ENCODE results near the gene SLC16A8.
A peak's percentile ranks its signal among the peaks of the same experiment; 100 is the strongest.
"Not testable (repeated sequence)": the region's sequence is repeated elsewhere in the genome, so short reads cannot be mapped to it uniquely, and the experiment has no call there.

The SLC16A8 gene

DNA sequence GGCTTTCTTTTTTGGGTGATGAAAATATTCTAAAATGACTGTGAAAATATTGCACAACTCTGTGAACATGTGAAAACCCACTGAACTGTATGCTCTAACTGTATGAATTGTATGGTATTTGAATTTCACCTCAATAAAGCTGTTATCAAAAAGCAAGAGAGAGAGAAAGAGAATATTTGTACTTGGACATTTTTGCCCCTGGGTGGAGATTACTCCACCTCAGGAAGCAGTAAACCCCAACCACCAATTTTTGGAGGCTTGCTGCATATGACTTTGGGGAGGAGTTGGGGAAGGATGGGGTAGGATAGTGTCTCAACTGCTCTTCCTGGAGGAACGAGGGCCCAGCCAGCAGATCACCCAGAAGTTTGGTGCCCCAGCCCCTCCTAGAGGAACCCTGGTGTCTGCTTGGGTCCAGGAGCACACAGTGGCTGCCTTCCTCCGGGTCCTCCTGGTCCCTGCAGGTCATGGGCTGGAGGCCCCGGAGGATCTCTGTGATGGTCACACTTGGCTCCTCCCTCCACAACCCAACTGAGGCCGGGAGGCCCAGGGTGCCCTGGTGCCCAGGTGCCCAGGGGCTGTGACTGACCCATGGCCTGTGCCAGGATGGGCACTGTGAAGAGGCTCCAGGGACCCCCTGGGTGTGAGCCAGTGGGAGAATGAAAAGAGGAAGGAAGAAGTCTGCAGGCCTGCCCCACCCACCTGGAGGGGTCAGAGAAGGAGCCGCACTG lies 42.1 kb downstream of the SLC16A8 start:
- DNase-seq, result no peak

DNA sequence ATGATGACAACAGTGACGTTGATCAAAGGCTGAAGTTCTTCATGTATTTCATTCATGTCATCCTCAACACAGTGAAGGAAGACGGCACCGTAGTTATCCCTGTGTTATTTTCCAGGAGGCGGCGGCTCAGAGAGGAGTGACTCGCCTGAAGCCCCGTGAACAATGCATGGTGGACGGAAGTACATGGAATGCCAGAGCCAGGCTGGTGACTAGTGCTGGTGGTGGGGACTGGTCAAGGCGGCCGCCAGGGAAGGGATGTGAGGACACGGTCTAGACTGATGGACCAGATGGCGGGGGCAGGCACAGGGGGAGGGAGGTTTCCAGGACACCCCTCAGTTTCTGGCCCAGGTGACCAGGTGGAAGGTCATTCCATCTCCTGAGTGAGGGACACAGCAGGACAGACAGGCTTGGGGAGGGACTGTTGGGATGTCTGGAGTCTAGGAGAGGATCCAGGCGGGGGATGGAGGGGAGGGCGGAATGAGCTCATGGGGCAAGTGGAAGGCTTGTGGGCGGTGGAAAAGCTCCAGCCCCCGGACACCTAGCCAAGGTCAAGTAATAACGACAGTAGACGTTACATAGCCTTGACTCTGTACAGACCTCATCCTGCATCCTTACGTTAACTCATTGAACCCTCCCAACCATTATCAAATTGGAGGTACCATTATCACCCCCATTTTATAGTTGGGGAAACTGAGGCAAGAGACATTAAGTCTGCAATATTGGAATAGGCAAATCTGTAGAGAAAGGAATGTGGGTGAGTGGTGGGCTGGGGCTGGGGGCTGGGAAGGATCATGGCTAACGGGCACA lies 42.8 kb downstream of the SLC16A8 start:
- DNase-seq, result no peak

DNA sequence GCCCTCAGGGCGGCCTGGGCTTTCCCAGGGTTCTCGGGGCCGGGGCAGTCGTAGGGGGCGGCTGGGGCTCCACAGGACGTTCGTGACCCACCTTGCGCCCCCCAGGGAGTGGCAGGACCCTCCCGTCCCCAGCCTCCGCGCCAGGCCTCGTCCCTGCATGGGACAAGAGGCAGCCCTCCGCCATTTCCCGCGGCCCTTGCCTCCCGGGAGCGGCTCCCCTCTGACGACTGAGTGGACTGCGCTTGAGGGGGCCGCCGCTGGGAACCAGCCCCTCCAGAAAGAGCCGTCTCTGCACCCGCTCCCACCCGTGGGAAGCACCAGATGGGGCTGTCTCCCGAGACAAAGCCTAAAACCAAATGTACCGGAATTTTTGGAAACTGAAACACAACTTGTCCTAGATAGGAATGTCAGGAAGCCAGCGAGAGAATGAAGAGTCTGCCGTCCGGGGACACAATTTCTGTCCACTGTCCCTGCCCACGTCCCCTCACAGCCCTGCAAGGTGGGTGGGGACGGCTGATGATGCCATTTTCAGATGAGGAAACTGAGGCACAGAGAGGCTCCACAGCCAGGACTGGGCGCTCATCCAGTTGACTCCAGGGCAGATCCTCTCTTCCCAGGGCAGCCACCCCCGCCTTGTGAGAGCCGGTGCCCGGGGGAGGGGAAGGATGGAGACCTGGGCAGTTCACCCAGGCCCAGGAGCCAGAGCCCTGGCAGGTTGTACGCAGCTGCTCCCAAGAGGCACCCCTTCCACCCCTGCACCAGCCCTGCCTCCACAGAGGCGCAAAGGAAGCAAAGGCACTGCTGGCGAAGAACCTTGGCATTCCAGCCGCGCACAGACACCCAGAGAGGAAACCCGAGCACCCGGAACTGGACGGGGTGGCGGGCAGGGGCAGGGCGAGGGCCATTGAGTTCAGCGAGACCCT lies 44.8 kb downstream of the SLC16A8 start:
- DNase-seq, result no peak

GRCh38 chr22:38038426-38038825 lies 45.6 kb downstream of the SLC16A8 start:
- no peak for DNase-seq

DNA sequence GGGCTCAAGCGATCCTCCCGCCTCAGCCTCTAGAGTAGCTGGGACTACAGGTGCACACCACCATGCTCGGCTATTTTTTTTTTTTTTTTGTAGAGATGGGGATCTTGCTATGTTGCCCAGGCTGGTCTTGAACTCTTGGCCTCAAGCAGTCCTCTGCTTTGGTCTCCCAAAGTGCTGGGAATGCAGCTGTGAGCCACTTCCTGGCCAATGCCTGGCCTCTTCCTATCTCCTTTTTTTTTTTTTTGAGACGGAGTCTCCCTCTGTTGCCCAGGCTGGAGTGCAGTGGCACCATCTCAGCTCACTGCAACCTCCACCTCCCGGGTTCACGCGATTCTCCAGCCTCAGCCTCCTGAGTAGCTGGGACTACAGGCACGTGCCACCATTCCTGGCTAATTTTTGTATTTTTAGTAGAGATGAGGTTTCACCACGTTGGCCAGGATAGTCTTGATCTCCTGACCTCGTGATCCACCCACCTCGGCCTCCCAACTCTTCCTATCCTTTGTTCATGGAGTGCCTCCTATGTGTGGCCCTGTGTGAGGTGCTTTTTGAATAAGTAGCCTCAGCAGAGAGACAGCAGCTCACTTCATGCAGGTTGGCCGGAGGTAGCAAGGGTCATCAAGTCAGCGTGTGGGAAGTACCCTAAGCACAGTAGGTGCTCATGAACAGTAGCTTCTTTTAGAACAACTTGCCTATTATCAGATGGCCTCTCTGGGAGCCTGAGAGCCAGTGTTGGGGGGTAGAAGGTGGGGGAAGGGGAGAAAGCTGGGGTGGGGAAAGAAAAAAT lies 46.4 kb downstream of the SLC16A8 start:
- DNase-seq, result not testable (repeated sequence)

DNA sequence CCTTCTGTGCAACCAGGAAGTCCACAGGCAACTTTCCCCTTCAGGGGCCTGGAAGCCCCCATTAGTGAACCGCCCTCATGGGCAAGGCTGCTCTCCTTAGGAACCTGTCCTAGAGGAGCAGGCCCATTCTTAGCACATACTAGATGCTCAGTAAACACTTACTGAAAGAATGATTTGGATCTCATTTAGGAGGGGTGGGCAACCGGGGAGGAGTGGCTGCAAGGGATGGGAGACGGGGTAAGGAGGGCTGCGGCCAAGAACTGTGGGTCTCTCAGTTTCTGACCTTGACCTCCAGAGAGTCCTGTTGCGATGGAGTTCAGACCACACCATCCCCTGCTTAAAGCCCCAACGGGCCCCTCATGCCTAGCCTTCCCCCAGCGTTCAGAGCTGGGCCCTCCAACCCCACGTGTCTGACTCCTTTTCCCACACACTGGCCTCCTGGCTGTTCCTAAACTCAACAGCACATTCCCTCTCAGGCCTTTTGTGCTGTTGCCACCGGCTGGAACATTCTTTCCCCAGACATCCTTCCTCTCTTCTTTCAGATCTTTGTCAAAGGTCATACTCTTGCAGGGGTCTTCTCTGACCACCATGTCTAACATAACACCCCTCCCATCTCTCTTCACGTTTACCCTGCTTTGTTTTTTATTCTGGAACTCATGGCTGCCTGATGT lies 47.5 kb downstream of the SLC16A8 start:
- DNase-seq, result no peak

GRCh38 chr22:38035530-38035885 lies 48.5 kb downstream of the SLC16A8 start:
- no peak for DNase-seq

DNA sequence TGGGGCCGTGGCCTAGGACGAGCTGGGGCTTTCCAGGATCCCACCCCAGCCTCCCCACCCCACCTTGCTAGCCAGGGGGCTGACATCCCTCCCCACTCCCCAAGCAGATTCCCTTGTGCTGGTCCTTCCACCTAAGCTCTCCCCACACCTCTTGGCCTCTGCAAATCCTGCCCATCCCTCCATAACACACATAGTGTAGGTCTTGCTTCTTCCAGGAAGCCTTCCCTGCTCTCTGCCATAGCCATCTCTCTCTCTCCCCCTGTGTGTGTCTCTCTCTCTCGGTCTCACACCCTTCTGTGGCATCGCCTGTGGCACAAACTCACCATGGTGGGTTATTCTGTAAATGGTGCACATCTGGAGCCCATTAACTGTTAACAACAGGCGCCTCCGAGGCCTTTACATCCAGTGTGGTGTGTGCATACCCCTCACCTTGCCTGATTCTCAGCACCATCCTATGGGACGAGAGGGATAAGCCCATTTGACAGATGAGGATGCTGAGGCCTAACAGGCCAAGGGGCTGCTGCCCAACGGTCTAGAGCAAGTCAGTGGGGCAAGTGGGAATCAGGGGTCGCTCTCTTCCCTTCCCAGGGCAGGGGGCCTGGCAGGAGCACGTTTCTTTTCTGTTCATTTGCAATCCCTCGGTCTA lies 49.0 kb downstream of the SLC16A8 start:
- no peak for DNase-seq

DNA sequence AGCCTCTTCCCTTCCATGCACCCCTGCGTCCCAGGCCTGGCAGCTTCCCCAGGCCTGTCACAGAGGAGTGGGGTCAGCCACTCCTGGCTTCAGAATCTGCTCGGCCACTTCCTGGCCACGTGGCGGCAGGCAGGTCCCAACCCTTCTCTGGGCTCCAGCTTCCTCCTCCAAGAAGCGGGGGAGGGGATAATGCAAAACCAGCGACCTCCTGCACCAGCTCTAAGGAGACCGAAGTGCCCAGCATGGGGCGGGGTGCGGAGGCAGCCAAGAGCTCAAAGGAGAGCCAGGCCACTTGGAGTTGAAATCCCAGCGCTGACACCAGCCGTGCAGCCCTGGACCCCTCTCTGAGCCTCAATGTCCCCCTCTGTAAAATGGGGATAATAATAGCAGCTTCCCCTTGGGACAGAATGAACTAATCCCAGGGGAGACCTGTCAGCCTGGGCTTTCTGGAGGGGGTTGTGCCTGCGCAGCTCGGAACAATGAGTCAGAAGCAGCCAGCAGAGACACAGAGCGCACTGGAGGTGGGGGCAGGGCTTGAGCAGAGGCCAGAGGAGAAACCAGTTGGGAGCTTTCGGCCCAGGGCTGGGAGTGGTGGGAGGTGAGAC lies 49.6 kb downstream of the SLC16A8 start:
- peak; percentile 44 for DNase-seq

- DNase-seq, result no peak
These were observed 50.3 kb downstream of the SLC16A8 start for GRCh38 chr22:38033522-38034277.

DNA sequence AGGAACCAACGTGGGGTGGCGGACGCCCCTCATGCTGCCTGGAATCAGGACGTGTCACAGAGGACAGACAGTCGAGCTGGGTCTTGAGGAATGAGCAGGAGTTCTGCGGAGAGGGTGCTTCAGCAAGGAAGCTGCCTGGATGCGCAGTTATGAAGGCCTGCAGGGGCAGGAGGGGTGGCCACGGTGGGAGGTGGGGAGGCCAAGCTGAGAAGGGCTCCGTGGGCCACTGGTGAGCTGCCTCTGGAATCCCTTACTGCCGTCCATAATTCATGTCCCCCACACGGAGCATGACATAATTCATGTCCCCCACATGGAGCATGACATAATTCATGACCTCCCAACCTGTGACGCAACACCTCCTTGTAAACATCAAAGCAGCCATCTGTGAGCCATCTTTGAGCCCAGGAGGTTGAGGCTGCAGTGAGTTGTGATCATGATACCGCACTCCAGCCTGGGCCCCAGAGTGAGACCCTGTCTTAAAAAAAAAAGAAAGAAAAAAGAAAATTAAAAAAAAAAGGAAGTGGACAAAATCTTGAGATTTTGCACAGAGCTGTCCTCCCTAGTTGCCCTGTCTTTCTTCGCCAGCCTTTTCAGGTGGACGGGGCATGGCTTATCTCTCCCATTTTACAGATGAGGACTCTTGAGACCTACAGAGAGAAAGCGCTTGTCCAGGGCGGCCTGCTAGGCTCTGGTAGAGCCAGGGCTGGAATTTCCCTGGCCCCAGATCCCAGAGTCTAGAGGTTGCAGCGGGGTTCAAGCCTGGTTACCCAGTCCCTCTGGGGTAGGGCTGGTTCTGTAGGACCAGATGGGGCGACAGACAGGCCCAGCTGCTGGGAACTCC lies 51.1 kb downstream of the SLC16A8 start:
- DNase-seq, result peak; percentile 65

- no peak for DNase-seq
These were observed 52.5 kb downstream of the SLC16A8 start for GRCh38 chr22:38031491-38031890.

DNA sequence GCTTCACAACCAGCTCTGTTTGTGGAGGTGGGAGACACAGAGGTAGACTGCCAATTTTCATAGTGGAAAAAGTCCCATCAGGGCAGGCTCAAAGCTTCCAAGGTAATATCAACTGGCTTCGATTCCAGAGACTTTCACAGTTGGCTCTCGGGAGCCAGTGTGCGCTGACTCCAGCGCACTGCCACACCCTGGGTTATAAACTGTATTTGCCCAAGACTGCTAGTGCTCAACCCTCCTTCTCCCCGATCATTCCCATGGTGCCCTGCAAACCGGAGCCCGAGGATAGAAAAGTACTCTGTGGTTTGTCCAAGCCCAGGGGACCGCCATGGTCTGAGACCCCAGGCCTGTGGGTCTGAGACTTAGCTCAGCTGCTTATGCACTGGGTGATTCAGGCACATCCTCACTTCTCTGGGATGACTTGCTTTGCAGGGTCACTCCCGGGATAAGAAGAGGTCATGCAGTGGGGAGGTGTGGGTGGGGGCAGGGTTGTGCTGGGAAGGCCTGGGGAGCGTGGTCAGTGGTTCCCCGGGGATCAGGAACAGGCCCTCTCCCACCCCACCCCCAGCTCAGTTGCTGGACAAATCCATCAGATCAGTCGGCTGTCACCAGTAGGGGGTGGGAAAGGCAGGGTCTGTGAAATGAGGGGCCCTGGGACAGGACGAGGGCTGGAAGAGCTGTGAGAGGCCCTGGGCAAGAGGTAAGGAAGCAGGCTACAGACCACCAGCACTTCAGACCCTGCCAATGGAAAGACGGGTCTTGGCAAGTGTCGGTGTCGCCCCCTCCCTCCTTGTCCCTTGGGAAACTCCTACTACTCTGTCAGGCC lies 53.5 kb downstream of the SLC16A8 start:
- no peak for DNase-seq

DNA sequence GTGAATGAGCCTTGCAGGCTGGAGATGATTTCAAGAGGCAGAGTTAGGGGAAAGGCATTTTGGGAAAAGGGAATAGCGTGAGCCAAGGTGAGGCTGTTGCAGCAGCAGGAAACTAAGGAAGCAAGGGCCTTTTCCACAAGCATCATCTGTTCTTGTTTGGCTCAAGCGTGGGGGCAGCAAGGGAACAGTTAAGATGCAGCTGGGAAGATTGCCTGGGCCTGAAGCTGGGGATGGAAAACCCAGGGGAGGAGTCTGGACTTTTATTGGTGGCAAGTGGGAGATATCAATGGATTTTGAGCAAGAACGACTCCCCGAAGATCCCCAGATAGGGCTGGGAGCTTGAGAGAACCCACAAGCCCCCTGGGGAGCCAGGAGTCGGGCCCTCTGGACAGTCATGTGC lies 54.1 kb downstream of the SLC16A8 start:
- no peak for DNase-seq

GRCh38 chr22:38029370-38029769 lies 54.6 kb downstream of the SLC16A8 start:
- DNase-seq, result no peak

GRCh38 chr22:38028344-38029130 lies 55.4 kb downstream of the SLC16A8 start:
- no peak for DNase-seq
